Astrocyte of the hippocampus (primary cell): ENCODE data around the gene RARB.
A peak's percentile ranks its signal among the peaks of the same experiment; 100 is the strongest.

Experiments
- DNase-seq: peaks from one replicate; pipeline ENCODE4 v3.0.0; 2011; ENCODE audit warnings: low read depth, low spot score

The RARB gene

GRCh38 chr3:25472153-25472552, 44.1 kb downstream of the RARB start:
- no peak for DNase-seq

- peak; percentile 14 for DNase-seq
Measured at GRCh38 chr3:25472731-25473130, 44.7 kb downstream of the RARB start.

GRCh38 chr3:25473246-25473645, 45.2 kb downstream of the RARB start:
- DNase-seq = peak; percentile 72

GRCh38 chr3:25474052-25474451, 46.0 kb downstream of the RARB start:
- DNase-seq = peak; percentile 43

- DNase-seq = peak; percentile 63
Measured at GRCh38 chr3:25476639-25477038, 48.6 kb downstream of the RARB start.

- no peak for DNase-seq
Measured at GRCh38 chr3:25478211-25478757, 50.2 kb downstream of the RARB start.

GRCh38 chr3:25478964-25479726, 51.1 kb downstream of the RARB start:
- DNase-seq = no peak

GRCh38 chr3:25479727-25480010, 51.6 kb downstream of the RARB start:
- DNase-seq = peak; percentile 30

GRCh38 chr3:25480811-25481210, 52.7 kb downstream of the RARB start:
- DNase-seq = peak; percentile 72

- no peak for DNase-seq
Measured at GRCh38 chr3:25481386-25481785, 53.3 kb downstream of the RARB start.

GRCh38 chr3:25483456-25483855, 55.4 kb downstream of the RARB start:
- no peak for DNase-seq

- no peak for DNase-seq
Measured at GRCh38 chr3:25485673-25486072, 57.6 kb downstream of the RARB start.

GRCh38 chr3:25486932-25487331, 58.9 kb downstream of the RARB start:
- DNase-seq = no peak

- DNase-seq = no peak
Measured at GRCh38 chr3:25489858-25490593, 62.0 kb downstream of the RARB start.

- DNase-seq = peak; percentile 66
Measured at GRCh38 chr3:25493246-25493645, 65.2 kb downstream of the RARB start.

GRCh38 chr3:25493786-25494185, 65.7 kb downstream of the RARB start:
- DNase-seq = peak; percentile 82

- no peak for DNase-seq
Measured at GRCh38 chr3:25495304-25495703, 67.2 kb downstream of the RARB start.

GRCh38 chr3:25495726-25496253, 67.7 kb downstream of the RARB start:
- DNase-seq = no peak

- DNase-seq = no peak
Measured at GRCh38 chr3:25497096-25497495, 69.0 kb downstream of the RARB start.

GRCh38 chr3:25500706-25501210, 72.7 kb downstream of the RARB start:
- no peak for DNase-seq

GRCh38 chr3:25502233-25502632, 74.2 kb downstream of the RARB start:
- no peak for DNase-seq

- peak; percentile 44 for DNase-seq
Measured at GRCh38 chr3:25503898-25504301, 75.8 kb downstream of the RARB start.

GRCh38 chr3:25505581-25505980, 77.5 kb downstream of the RARB start:
- no peak for DNase-seq
